Tibial artery (tissue), 4 donors: Measurements from ENCODE around the gene SH3RF3.

Source experiments
- DNase-seq, 2 donors: peaks; one replicate each; pipeline ENCODE4 v3.0.0-alpha.2; 2019
- H3K27ac ChIP-seq, 2 donors: fragments of 200-600 bp; sonication (generic) in 1 of 2; 1 replicate in 1 of 2; 2 replicates in 1 of 2; pipeline ENCODE4 v1.5.1; 2018 to 2019; ENCODE audit warnings: mild to moderate bottlenecking in 1 of 2
- H3K27me3 ChIP-seq, 2 donors: fragments of 200-600 bp; sonication (generic) in 1 of 2; one replicate each; pipeline versions ENCODE4 v1.5.1 to v1.6.0; 2016 to 2019
- H3K36me3 ChIP-seq, 3 donors: fragments of 200-600 bp; sonication (generic) in 2 of 3; one replicate each; pipeline ENCODE4 v1.5.1; 2016 to 2019; ENCODE audit warnings: mild to moderate bottlenecking in 2 of 3
- H3K4me1 ChIP-seq, 4 donors: fragments of 200-600 bp; sonication (generic) in 2 of 4; 1 replicate in 3 of 4; 2 replicates in 1 of 4; pipeline ENCODE4 v1.5.1; 2016 to 2019
- H3K4me3 ChIP-seq, 2 donors: fragments of 200-600 bp; sonication (generic) in 1 of 2; 1 replicate in 1 of 2; 2 replicates in 1 of 2; pipeline ENCODE4 v1.5.1; 2018 to 2019; ENCODE audit warnings: mild to moderate bottlenecking in 2 of 2
- H3K9me3 ChIP-seq, 3 donors: fragments of 200-600 bp; sonication (generic) in 1 of 3; one replicate each; pipeline ENCODE4 v1.5.1; 2016 to 2019
- CTCF ChIP-seq, 2 experiments: fragments of 200-600 bp in 1 of 2; fragments of 450-650 bp in 1 of 2; IDR thresholded peaks; one replicate each; pipeline ENCODE4 v1.5.1; 2017 to 2019; ENCODE audit warnings: antibody characterized with exemption in 2 of 2, mild to moderate bottlenecking in 1 of 2, moderate library complexity in 1 of 2
- intact Hi-C: fragments of 100-400 bp; cut with DNase I; formaldehyde crosslinking; loops from one replicate; pipeline ENCODE4 v1.15.0; 2023; ENCODE audit warnings: low total_unique reads

The SH3RF3 gene

GRCh38 chr2:109242654-109243331 lies 113.8 kb downstream of the SH3RF3 start:
- H3K27me3 ChIP-seq: no peaks in the 10 kb centered on the region
- DNase-seq: peak in 1 of 2 donors; percentile 79
- peak overlapping the region in 1 of 2 donors; percentile 18 for H3K4me3 ChIP-seq
- no peaks in the 10 kb centered on the region for H3K36me3 ChIP-seq
- H3K4me1 ChIP-seq: peaks cover 23 to 94% (median 66%) of the 10 kb centered on the region in 4 donors
- TF ChIP-seq CTCF (IDR thresholded peaks at IDR 0.05): no peak
- H3K9me3 ChIP-seq: no peaks in the 10 kb centered on the region
- intact Hi-C loops: loop anchor here (10.0 kb wide), 2 partner anchors 78 to 82 kb away; no protein-coding TSS in a partner anchor
- peak overlapping the region; percentile 72 to 84 for H3K27ac ChIP-seq

GRCh38 chr2:109243526-109244303 lies 114.7 kb downstream of the SH3RF3 start:
- intact Hi-C loops: loop anchor here (10.0 kb wide), 2 partner anchors 79 to 81 kb away; no protein-coding TSS in a partner anchor
- Histone ChIP-seq H3K27me3 (no peaks in the 10 kb centered on the region), H3K9me3 (no peaks in the 10 kb centered on the region), H3K27ac (peak overlapping the region; percentile 72 to 84), H3K36me3 (no peaks in the 10 kb centered on the region), H3K4me1 (peaks cover 23 to 96% (median 67%) of the 10 kb centered on the region in 4 donors), H3K4me3 (no peak overlapping the region)
- no peak for DNase-seq
- no peak for TF ChIP-seq CTCF (IDR thresholded peaks at IDR 0.05)

- H3K27me3 ChIP-seq: no peaks in the 10 kb centered on the region
- H3K27ac ChIP-seq: peak overlapping the region; percentile 72 to 84
- H3K4me3 ChIP-seq: no peak overlapping the region
- no peaks in the 10 kb centered on the region for H3K9me3 ChIP-seq
- H3K36me3 ChIP-seq: no peaks in the 10 kb centered on the region
- intact Hi-C loops: loop anchor here (10.0 kb wide), 2 partner anchors 79 to 81 kb away; no protein-coding TSS in a partner anchor
- DNase-seq: no peak
- H3K4me1 ChIP-seq: peaks cover 23 to 96% (median 64%) of the 10 kb centered on the region in 4 donors
- TF ChIP-seq CTCF (IDR thresholded peaks at IDR 0.05): no peak
Measured at GRCh38 chr2:109244304-109244582, 115.2 kb downstream of the SH3RF3 start.

- no peak for TF ChIP-seq CTCF (IDR thresholded peaks at IDR 0.05)
Measured at GRCh38 chr2:109244750-109245382, 115.9 kb downstream of the SH3RF3 start.

GRCh38 chr2:109246176-109246575 lies 117.2 kb downstream of the SH3RF3 start:
- Histone ChIP-seq H3K4me3 (no peak overlapping the region), H3K27ac (peak overlapping the region in 1 of 2 donors; percentile 84), H3K36me3 (no peaks in the 10 kb centered on the region), H3K4me1 (peaks cover 23 to 76% (median 52%) of the 10 kb centered on the region in 4 donors), H3K9me3 (no peaks in the 10 kb centered on the region), H3K27me3 (no peaks in the 10 kb centered on the region)
- DNase-seq: no peak
- no peak for TF ChIP-seq CTCF (IDR thresholded peaks at IDR 0.05)
- intact Hi-C loops: loop anchor here (10.0 kb wide), 2 partner anchors 79 to 81 kb away; no protein-coding TSS in a partner anchor

More at GRCh38 chr2:109244750-109245382, 115.9 kb downstream of the SH3RF3 start:
- no peak overlapping the region for H3K4me3 ChIP-seq
- no peaks in the 10 kb centered on the region for H3K36me3 ChIP-seq
- no peak for DNase-seq
- no peaks in the 10 kb centered on the region for H3K27me3 ChIP-seq
- H3K27ac ChIP-seq: peak overlapping the region; percentile 72 to 84
- no peaks in the 10 kb centered on the region for H3K9me3 ChIP-seq
- intact Hi-C loops: loop anchor here (10.0 kb wide), 2 partner anchors 80 kb away; no protein-coding TSS in a partner anchor
- H3K4me1 ChIP-seq: peaks cover 23 to 89% (median 60%) of the 10 kb centered on the region in 4 donors
